HPDE6-E6E7 (cell line): ENCODE measurements around the gene IL22RA2.
"Not testable (repeated sequence)": the region's sequence is repeated elsewhere in the genome, so short reads cannot be mapped to it uniquely, and the experiment has no call there.

Experiments used
- DNase-seq: peaks from one replicate; pipeline ENCODE4 v3.0.0; 2011; ENCODE audit warnings: missing footprints; ENCODE audit errors: extremely low spot score

Gene IL22RA2

DNA sequence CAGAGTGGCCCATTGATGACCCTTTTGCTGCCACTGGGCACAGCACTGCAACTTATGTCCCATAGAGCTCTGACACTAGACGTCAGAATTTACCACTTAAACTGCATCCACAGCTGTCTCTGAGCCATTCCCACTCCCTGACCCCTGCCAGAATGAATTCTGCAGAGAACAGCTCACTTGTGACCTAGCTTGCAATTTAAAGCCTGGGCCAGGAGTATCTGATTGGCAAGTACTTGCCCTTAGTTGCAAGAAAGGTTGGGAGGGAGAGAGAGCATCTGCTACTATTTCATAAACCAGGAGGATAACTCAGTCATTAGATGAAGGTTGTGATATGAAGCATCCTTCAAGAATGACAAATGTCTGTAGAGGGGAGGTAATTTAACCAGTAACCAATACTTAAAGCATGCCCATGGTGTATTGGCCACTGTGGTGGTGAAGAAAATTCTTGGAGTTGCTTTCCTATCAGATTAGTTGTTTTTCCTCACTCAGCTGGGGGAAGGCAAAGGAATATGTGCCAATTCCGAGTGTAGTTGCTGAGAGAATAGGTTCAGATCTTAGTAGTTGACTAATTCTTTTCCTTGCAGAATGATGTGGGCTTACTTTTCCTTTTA lies 46.5 kb downstream of the IL22RA2 start:
- no peak for DNase-seq

DNA sequence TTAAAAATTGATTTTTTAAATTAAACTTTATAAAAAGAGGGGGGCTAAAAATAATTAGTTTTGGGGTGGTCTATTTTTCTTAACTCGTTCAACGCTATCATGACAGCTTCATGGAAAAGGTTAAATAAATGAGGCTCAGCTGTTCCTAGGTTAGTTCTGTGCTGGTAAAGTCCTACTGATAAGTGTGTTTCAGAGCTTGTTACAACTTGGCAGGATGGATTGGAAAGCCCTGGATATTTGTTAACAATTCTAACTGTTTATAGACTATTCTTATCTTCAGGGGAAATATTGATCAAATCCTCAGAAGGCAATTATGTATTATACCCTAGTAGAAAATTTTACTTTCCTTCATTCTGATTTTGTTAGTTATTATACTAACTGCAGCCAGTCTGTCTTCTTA lies 50.4 kb downstream of the IL22RA2 start:
- DNase-seq, result no peak

DNA sequence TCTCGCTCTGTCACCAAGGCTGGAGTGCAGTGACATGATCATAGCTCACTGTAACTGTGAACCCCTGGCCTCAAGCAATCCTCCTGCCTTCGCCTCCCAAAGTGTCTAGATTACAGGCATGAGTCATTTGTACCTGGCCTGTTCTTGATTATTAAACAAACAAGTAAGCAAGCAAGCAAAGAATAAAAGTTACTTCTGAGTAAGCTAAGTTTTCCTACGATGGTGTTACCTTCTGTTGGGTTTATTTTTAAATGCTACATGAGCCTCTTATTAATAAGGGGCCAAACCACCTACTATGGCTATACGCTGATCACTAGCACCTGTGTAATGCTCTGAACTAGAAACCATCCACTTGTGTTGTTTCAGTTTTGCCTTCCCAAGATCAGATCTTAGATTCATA lies 50.8 kb downstream of the IL22RA2 start:
- DNase-seq, result no peak

DNA sequence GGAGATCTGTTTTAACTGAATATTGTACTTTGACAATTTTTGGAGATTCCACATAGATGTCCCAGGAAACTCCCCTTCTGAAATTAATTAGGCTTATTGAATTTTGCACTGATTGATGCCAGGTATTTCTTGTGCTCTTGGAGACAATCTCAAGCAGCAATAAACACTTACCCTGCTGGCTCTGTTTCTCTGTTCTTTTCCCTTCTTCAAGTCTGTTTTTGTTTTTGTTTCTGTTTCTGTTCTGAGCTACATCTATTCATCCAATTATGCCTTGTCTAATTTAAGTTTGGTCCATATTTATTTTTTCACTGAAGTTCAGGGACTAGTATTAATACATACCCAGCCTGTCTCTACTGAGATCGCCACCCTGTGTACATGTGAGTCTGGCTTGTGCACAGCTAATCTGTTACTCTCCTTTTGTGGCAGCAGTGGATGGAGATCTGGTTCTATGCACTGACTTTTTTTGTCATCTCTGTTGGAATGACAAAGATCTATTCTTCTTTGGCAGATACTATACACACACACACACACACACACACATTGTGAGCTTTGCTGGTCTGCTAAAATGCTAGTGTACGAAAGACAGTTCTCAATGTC lies 51.9 kb downstream of the IL22RA2 start:
- DNase-seq, result no peak

DNA sequence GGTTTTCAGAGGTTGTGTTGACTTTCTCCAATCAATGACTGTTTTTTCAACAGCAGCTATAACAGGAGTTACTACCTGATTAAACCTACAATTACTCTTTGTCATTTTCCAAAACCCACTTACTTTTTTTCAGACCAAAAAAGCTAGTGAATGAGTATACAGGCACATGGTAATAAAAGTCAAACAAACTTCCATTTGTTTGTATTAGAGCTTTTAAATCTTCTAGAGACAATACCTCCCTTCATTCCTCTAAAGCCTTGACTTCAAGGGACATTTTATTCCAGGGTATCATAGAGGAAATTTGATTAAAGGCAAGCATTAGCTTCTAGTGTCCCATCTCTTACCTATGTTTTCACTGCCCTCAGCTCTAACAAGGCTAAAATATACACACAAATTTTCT lies 52.7 kb downstream of the IL22RA2 start:
- DNase-seq, result no peak

DNA sequence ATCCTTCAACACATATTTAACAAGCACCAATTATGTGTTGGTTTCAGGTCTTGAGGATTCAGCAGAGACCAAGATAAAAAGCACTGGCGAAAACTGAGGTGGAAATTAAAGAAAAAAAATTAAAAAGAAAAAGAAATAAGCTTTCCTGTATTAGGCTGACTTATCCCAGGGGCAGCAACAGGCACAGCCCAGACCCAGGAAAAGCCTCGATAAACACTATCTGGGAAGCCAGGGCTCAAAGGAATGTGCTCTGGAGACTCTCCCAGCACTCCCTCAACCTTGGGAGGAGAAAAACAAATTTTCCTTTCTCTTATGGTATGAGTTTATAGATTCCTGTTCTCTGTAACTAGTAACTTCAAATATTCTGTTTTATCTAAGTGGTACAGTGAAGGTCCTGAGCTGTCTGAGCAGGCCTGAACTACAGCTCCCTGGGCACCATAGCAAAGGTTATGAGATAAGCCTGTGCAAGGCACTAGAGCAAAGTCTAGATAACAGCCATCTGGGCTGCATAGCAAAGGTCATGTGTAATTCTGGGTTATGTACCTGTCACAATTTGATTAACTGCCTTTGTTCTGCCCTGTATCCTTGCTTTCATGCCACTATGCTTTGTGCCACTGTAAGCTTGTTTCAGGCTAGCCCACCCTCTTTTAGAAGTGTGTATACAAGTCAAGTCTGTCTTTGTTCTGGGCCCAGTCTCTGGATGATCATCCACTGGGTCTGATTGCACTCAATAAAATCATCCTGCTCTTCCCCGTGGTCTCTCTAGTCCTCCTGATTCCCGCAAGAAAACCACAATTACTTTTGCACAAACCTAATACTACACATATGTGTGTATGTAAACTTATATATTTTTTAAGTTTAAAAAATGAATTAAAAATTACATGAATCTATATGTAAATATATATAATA lies 54.0 kb downstream of the IL22RA2 start:
- DNase-seq, result no peak

DNA sequence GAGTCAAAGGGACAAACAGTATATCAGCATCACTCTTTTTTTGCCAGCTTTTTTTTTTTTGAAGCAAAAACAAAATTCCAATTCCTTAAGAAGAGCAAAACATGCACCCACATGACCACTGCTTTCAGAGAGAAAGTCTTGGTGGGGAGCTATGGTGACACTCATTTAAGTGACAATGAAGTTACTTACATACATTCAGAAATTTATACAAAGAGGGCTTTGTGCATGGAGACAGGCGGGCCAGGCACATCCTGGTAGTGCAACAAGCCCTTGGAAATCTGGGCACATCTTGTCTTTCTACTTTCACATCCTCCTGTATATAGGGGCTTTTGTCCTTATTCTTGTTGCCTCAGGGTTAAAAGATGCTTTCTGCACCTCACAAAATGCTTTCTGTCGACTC lies 55.9 kb downstream of the IL22RA2 start:
- no peak for DNase-seq

DNA sequence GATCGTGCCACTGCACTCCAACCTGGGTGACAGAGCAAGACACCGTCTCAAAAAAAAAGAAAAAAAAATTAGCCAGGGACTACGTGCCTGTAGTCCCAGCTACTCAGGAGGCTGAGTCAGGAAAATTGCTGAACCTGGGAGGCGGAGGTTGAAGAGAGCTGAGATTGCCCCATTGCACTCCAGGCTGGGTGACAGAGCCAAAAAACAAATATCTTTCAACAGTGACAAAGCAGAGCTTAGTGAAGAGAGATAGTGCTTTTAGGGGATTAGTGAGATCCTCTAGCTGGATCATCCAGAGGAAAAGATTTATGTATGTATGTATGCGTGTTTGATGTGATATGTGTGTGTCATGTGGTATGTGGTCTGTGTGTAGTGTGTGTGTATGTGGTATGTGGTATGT lies 56.6 kb downstream of the IL22RA2 start:
- no peak for DNase-seq

DNA sequence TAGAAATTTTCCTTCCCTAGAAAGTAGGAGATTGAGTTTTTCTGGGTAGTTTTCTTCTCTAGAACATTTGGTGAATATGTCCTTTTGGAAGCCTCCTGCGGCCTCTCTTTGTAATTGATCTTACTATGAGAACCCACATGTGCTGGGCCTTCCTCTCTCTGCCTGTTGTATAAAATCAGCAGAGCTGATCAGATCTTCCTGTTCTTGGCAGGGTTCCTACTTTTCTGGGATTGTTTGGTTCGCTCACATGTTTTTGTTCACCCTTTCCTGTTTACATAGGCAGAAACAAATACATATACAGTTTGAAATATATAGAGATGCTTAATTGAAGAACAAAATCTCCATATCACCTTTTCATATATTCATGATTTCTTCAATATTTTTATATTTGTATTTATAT lies 57.8 kb downstream of the IL22RA2 start:
- no peak for DNase-seq

DNA sequence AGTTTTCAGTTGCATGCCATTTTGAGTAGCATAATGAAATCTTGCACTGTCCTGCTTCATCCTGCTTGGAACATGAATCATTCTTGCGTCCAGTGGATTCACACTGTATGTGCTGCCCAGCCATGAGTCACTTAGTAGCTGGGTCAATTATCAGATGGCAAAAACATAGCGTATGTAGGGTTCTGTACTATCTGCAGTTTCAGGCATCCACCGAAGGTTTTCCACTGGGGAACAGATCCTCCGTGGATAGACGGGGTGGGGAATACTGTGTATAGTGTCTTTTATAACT lies 61.4 kb downstream of the IL22RA2 start:
- peak; percentile 45 for DNase-seq

DNA sequence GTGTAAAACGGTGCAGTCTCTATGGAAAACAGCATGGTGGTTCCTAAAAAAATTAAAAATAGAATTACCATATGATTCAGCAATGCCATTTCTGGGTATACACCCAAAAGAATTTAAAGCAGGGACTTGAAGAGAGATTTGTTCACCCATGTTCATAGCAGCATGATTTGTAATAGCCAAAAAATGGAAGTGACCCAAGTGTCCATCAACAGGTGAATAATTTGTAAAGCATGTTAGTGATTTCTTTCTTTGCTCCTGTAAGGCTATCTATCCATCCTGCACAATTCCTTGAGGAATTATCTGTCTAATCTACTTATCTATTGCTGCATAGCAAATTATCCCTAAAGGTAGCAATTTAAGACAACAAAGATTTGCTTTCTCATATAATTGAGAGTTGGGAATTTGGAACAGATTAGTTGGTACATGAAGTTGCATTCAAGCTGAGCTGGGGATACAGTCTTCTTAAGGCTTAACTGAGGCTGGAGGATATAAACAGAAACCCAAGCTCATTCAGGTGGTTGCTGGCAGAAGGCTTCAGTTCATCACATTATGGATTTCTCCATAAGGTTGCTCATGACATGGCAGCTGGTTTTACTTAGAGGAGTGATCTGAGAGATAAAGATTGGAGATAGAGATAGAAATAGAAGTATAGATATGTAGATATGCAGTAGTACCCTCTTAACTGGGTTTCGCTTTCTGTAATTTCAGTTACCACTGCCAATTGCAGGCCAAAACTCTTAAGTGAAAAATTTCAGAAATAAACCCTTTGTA lies 62.0 kb downstream of the IL22RA2 start:
- DNase-seq, result no peak

DNA sequence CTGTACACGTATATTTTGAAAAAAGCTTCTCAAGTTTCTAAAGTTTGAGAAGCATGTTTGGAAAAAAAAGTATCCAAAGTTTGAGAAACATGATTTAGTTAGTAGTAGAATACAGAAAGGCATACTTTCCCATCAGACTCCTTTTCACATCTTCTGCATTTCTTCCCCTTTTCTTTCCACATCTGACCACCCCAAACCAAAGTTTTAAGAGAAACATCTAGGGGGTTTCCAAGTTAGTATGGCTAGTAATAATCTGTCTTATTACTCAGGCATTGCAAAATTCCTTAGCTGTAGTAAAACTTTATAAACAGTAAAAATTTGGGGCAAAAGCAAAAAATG lies 65.7 kb downstream of the IL22RA2 start:
- no peak for DNase-seq

DNA sequence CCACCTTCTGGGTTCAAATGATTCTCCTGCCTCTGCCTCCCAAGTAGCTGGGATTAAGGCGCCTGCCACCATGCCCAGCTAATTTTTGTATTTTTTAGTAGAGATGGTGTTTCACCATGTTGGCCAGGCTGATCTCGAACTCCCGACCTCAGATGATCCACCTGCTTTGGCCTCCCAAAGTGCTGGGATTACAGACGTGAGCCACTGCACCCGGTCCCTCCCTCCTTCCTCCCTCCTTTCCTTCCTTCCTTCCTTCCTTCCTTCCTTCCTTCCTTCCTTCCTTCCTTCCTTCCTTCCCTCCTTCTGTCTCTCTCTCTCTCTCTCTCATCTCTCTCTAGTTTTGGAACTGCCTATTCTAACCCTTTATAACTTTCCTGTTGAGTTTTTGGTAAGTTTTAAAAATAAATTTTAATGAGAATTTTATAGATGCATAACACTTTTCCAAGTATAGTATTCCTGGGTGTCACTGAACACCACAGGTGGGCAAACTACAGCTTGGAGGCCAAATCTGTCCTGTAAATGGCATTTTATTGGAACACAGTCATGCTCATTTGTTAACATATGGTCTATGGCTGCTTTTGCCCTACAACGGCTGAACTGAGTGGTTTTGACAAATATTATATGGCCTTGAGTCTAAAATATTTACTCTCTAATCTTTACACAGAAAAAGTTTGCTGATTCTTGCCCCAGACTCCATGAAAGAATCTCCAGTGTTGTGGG lies 66.2 kb downstream of the IL22RA2 start:
- DNase-seq, result not testable (repeated sequence)

DNA sequence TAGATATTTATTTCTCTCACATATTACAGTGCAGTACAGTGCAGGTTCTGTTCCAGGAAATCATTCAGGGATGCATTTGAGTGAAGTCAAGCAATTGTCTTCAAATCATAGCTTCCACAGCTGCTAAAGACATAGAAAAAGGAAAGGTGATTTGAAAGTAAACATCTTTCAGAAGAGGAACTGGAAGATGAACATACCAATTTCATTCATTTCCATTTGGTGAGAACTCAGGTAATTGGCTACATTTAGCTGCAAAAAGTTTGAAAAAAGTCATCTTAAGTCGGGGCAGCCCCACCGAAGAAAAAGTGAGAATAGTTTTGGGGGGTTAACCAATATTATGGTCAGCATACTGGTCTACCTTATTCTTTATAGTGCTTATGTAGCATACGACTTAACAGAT lies 67.3 kb downstream of the IL22RA2 start:
- no peak for DNase-seq

DNA sequence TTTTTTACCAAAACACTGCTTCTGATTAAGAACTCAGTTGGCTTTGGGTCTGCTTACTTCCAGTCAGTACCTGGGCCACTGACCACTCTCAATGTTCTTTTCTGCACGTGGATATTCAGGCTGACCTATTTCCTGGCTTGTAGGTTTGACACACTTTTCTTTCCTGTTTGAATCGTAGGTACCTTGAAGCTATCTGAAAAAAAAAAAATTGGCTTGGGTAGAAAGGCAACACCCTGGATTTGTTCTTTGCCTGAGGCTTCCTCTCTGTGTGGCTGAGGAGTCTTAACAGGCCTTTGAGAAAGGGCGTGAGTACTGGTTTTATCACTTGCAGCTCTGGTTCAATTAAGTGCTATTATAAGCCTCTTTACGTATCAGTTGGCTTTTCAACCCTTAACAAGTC lies 68.1 kb downstream of the IL22RA2 start:
- peak; percentile 55 for DNase-seq

DNA sequence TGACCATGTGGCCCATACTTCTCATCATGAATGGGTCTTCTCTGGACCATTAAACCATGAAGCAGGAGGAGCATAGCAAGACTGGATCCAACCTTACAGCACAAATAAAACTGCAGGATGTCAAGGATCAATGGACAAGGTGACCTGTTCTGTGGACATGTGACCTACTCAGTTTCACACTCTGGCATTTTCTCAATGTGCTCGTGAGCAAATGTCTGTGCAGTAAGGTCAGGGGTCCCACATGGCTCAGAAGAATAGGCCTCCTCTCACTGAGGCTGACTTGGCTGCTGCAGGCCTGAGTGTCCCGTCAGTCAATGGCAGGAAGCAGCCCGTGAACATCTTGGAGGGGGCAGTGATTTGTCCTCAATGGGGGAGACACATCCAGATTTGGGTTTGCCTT lies 68.5 kb downstream of the IL22RA2 start:
- no peak for DNase-seq

DNA sequence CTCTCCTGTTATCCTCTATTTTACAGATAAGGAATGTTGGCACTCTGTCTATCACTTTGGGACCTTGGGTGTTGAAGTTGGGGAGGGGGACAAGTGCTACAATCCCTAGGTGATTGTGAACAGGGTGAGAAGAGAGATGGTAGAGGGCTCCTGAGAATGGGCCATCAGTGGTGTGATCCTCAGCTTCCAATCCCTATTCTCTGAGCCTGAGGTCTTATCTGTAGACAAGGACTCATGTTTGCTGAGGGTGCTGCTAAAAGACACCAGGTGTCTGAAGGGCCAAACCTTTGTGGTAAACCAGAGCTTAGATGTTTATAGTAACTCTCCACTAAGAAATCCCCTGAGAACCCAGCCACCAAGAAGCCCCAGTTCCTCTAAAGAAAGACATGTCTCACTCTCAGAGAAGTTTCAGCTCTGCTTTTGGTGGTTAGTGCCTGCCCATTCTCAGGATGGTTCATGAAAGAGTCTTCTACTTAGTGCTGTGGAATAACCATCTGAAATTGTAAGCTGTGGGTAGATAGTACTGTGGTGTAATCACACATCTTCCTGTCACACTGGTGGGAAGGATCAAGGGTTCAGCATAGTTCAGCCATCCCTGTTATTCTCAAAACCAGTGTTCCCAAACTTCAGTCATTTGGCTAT lies 70.5 kb downstream of the IL22RA2 start:
- DNase-seq, result no peak

DNA sequence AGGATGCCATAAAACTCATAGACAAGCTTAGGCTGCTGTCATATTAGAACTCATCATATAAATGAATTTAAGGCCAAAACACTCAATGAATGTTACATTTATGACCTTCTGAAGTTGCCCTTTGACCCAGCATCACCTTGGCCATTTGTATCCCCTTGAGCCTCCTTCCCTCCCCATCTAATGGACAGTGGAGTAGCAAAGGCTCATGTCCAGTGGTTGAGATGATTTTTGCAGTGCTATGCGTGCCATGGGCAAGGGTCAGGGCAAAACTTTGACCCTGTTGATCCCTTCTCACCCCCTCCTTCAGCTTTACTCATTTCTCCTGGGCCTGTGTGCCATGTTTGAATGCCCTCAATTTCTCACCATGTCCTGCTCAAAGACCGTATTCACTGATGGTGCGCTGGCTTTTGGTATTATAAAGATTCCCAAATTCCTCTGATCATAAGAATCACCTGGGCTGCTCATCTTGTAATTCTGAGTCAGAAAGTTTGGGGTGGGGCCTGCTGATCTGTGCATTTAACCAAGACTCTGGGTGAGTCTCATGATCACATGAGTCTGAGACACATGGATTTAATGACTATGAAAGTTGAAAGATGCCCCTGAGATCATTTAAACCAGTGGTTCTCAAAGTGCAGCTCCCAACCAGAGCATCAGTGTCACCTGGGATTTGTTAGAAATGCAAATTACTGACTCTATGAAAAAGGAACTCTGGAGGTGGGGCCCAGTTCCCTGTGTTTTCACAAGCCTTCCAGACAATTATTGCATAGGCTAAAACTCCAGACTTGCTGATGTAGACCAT lies 71.2 kb downstream of the IL22RA2 start:
- DNase-seq, result no peak

DNA sequence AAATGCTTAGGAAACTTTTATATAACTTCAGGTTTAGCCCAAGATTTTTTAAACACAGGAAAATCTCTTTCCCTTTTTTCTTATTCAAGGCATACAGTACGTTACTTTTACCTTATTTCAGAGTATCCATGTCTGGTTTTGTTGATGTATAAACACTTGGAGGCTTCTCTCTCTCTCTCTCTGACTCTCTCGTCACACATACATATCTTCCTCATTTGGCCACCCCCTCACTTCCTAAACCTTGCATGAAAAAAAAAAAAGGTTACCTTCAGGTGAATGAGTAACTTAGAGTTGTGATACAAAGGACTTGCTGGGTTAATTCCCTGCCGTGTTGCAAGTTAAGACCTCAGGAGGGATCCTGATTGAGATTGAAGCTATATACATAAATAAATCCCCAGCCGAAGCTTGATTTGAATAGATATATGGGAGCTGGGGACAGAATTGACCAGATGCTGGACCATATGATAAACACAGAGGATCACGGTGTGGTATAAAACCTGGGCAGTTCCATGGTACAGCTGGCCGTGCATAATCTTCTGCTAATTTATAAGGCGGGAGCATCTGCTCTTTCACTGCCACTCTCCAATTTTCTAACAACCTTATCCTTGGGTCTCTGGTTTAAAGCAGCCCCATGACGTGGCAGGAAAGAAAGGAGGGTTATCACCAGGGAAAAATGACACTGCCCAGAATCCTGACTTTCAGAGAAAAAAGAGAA lies 73.6 kb downstream of the IL22RA2 start:
- no peak for DNase-seq

DNA sequence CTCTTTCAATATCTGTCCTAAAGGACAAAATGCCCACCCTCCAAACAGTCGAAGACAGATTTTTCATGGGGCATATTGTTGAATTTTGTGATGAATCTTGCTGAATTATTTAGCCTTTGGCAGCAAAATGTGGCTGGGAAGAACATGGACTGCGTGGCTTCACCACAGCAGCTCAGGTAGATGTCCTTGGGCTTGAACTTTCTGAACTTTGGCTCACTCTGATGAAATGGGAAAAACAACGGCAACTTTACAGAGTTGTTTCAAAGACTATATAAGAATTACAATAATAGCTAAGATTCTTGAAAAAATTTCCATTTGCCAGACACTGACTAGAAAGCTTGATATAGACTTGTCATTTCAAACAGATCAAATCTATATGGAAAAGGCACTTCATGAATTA lies 75.9 kb downstream of the IL22RA2 start:
- DNase-seq, result no peak
